Kidney (tissue), 14 donors: ENCODE measurements around the gene RNF17. TPM values are rescaled to one million over a fixed set of nuclear protein-coding genes. Genes with fewer than 3 reads are reported as not detected.

Source experiments
- DNase-seq, 5 donors: peaks; one replicate each; pipeline ENCODE4 v3.0.0-alpha.2; 2013 to 2020
- FAIRE-seq: peaks from 2 replicates; lab custom pipeline; 2012; peaks lifted over from hg19 to GRCh38; lab: Jason Lieb, UNC
- H3K27ac ChIP-seq, 2 donors: one replicate each; pipeline ENCODE4 v1.7.0; 2013; ENCODE audit warnings: low read depth in 2 of 2, low read length in 2 of 2, inconsistent platforms in 1 of 2
- H3K27me3 ChIP-seq: one replicate; pipeline ENCODE4 v1.7.1; 2013; ENCODE audit warnings: low read length, inconsistent platforms; ENCODE audit not compliant: control insufficient read depth, insufficient read depth
- H3K36me3 ChIP-seq, 3 donors: one replicate each; pipeline versions ENCODE4 v1.7.0 to v1.7.1; 2013; ENCODE audit warnings: low read length in 3 of 3, control low read depth in 1 of 3, inconsistent platforms in 1 of 3; ENCODE audit not compliant: insufficient read depth in 3 of 3, control insufficient read depth in 2 of 3
- H3K4me1 ChIP-seq, 3 donors: one replicate each; pipeline versions ENCODE4 v1.7.0 to v1.7.1; 2013; ENCODE audit warnings: low read length in 3 of 3, inconsistent platforms in 1 of 3, low read depth in 1 of 3; ENCODE audit not compliant: control insufficient read depth in 2 of 3, insufficient read depth in 2 of 3
- H3K4me3 ChIP-seq, 3 donors: one replicate each; pipeline versions ENCODE4 v1.7.0 to v1.8.1; 2013; ENCODE audit warnings: low read length in 3 of 3, control low read depth in 1 of 3, inconsistent platforms in 1 of 3
- H3K9ac ChIP-seq, 3 donors: one replicate each; pipeline versions ENCODE4 v1.7.0 to v1.7.1; 2013; ENCODE audit warnings: low read length in 3 of 3, control low read depth in 1 of 3, inconsistent platforms in 1 of 3
- H3K9me3 ChIP-seq, 3 donors: one replicate each; pipeline versions ENCODE4 v1.7.0 to v1.7.1; 2013; ENCODE audit warnings: low read length in 3 of 3, control low read depth in 1 of 3, inconsistent platforms in 1 of 3; ENCODE audit not compliant: control insufficient read depth in 2 of 3, insufficient read depth in 1 of 3
- CTCF ChIP-seq: IDR thresholded peaks from 3 replicates; pipeline ENCODE4 v1.5.1; 2012; ENCODE audit warnings: mild to moderate bottlenecking, moderate library complexity, borderline replicate concordance; ENCODE audit not compliant: insufficient read depth; ENCODE audit errors: extremely low read depth
- intact Hi-C: fragments of 100-400 bp; cut with DNase I; formaldehyde crosslinking; loops from one replicate; pipeline ENCODE4 v1.11.1; 2022
- polyA plus RNA-seq: library from polyadenylated mRNA; stranded (reverse); fragments of 350-450 nt; fragmentation: Illumina TruSeq; extraction: RNeasy Lipid Tissue Mini Kit (QIAGEN cat#74804); gene quantifications from one replicate; pipeline ENCODE4 v1.2.3, GENCODE V29; 2014; ENCODE audit warnings: low read depth, low replicate concordance; ENCODE audit not compliant: insufficient read depth
- total RNA-seq: library from RNA; stranded (reverse); fragmentation: NEBNext Ultra II Directional; extraction: Animal tissue kit (Norgen Biotek cat#: 25700); gene quantifications from one replicate; pipeline ENCODE4 v1.2.1, GENCODE V29; 2021
- donor health status: control.
- donor health status: control.
- donor health status: control.
- donor health status: control.
- donor health status: control.
- donor health status: DM: yes; HTN: yes; CAD: no.
- donor health status: Normal renal cell carcinoma (clear cell type).

Gene RNF17
- total and polyA plus RNA-seq, 2 donors from 2014 or later: not detected

- no peaks in the 10 kb centered on the region for H3K9me3 ChIP-seq
- H3K36me3 ChIP-seq: no peaks in the 10 kb centered on the region
- H3K4me3 ChIP-seq: no peak overlapping the region
- no peak overlapping the region for H3K27ac ChIP-seq
- no peak for TF ChIP-seq CTCF
- DNase-seq (peak in 3 of 5 donors; percentile 39 to 57 (median 46)), FAIRE-seq (no peak)
- peaks cover 15% of the 10 kb centered on the region for H3K27me3 ChIP-seq
- intact Hi-C loops: no loop called here
- H3K4me1 ChIP-seq: peaks cover 0 to 3% (median 0%) of the 10 kb centered on the region in 3 donors
- H3K9ac ChIP-seq: no peak overlapping the region
Measured at GRCh38 chr13:24747248-24748060, 16.5 kb upstream of the RNF17 start.

- peak in 3 of 5 donors; percentile 16 to 28 (median 21) for DNase-seq
- TF ChIP-seq CTCF: no peak
- Histone ChIP-seq H3K36me3 (no peaks in the 10 kb centered on the region), H3K27ac (no peak overlapping the region), H3K9ac (no peak overlapping the region), H3K4me3 (no peak overlapping the region), H3K4me1 (peaks cover 0 to 3% (median 0%) of the 10 kb centered on the region in 3 donors), H3K9me3 (no peaks in the 10 kb centered on the region), H3K27me3 (peaks cover 15% of the 10 kb centered on the region)
- intact Hi-C loops: no loop called here
- FAIRE-seq: no peak
Measured at GRCh38 chr13:24748061-24748400, 15.9 kb upstream of the RNF17 start.

- no peak for TF ChIP-seq CTCF
- Histone ChIP-seq H3K9me3 (no peaks in the 10 kb centered on the region), H3K4me1 (no peaks in the 10 kb centered on the region), H3K27ac (no peak overlapping the region), H3K36me3 (no peaks in the 10 kb centered on the region), H3K27me3 (no peaks in the 10 kb centered on the region), H3K9ac (no peak overlapping the region), H3K4me3 (no peak overlapping the region)
- DNase-seq (no peak), FAIRE-seq (no peak)
- intact Hi-C loops: no loop called here
Measured at GRCh38 chr13:24759197-24759596, 4.8 kb upstream of the RNF17 start.
